ENCODE results near the gene NSUN3.
A peak's percentile ranks its signal among the peaks of the same experiment; 100 is the strongest.
"Not testable (repeated sequence)": the region's sequence is repeated elsewhere in the genome, so short reads cannot be mapped to it uniquely, and the experiment has no call there.

NSUN3 gene

DNA sequence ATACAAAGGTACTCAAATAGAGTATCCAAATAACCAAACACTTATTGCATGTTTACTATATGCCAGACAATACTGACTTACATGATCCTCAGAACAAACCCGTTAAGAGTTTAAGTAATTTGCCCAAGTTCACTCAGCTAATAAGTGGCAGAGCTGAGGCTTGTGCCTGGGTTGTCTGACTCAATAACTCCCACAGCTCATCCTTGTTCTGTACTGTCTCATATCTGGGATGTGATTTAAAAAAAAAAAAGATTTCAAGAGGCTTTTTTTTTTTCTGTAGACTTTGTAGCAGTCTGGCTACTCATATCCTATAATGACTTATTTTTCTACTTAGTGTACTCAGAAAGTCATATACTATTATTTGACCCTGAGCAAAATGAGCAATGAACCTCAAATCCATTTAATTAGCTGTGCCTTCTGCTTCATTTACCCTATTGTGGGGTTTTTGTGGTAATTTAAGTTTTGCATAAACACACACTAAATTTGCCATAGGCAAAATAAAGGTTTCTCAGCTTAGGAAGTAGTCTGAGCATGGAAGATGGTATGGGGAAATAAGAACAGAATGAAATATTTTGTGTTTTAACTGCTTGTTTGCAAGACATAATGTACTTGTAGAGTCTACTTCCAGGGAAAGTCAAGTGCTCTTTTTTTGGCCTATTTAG lies 3.1 kb downstream of the NSUN3 start:
- in situ Hi-C loops (cut with HindIII; ENCODE audit: low pct_ligation_motif_present, low pct_unique_long_range_greater_than_20kb, low sequenced_read_pairs), result no loop called here
- DNase-seq, result no peak

DNA sequence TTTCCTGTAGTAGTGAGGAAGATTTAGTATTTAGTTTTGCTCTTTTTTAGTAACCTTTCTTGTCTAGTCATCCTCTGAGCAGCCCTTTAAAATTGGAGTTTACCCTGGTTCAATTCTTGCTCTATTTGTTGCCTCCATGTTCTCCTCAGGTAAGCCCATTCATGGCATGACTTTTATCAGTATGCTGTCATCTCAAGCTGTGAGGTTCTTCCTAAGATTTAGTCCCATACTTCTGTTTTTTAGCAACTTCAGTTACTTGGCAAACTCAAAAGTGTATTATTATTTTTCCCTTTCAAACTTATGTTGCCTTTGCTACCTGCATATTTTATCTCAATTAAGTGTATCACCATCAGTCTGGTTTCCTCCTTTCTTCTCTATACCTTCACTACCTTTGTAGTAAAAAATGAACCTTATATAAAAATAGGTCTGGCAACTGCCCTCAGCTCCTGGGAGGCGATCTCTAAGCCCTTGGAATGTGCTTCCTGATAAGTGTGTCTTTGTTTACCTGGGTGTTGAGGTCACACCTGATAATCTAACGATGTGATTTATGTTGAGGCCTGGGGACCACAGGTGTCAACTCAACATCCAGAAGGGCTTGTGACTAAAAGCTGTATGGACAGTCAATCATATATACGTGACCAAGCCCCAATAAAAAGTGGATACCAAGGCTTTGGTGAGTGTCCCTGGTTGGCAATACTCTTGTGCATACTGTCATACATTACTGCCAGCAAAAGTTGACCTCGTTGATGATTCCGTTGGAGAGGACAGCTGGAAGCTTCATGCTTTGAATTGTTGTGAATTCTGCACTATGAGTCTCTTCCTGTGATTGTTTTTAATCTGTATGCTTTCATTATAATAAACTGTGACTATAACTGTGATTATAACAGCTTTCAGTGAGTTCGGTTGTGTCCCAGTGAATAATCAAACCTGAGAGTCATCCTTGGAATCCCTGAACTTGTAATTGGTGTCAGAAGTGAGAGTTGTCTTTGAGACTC lies 3.9 kb downstream of the NSUN3 start:
- in situ Hi-C loops (cut with HindIII; ENCODE audit: low pct_ligation_motif_present, low pct_unique_long_range_greater_than_20kb, low sequenced_read_pairs), result no loop called here
- DNase-seq, result no peak

DNA sequence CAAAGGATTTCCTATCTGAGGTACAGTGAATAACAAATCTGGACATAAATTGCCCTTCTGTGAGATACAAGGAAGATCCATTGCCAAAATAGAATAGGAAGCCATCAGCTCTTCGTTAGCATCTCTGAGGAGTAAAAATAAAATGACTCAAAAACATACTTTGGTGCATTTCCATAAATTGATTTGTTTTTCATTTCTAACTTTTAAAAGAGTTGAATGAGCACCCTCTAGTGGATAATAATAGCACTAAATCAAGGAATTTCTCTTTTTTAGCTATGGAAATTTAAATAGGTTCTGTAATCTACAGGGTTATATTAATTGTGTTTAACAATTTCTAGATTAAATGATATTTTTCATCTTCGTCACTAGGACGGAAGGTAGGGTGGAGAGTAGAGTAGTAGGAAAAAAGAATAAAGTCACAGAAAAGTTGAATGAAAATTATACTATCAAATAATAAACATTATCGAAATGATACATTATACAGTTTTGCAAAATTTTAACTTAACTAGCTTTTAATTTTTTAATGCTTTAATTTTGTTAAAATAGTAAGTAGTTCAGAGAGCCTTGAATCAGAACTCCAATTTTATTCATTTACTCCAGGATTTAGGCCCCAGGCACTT lies 6.4 kb downstream of the NSUN3 start:
- peak; percentile 38 for DNase-seq
- in situ Hi-C loops (cut with HindIII; ENCODE audit: low pct_ligation_motif_present, low pct_unique_long_range_greater_than_20kb, low sequenced_read_pairs), result no loop called here

DNA sequence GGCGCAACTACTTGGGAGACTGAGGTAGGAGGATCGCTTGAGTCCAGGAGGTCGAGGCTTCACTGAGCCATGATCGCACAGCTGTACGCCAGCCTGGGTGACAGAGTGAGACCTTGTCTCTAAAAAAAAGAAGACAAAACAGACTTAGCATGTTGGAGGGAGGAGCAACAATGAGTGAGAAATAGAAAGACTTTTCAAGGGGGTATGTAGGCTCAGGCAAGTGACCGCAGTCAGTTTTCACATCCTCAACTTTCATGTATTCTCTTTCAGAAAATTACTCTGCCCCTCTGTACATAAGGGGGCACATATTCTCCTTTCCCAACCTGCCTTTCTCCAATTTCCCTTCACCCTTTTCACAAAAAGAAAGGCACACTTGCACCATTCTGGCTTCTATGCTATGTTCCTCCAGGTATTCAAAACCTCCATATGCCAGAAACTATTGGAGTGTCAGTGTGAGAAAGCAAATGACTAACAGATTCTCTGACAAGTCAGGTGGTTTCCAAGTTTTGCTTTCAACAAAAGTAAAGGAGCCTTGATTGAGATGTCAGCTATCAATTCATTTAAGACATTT lies 7.6 kb downstream of the NSUN3 start:
- in situ Hi-C loops (cut with HindIII; ENCODE audit: low pct_ligation_motif_present, low pct_unique_long_range_greater_than_20kb, low sequenced_read_pairs), result no loop called here
- DNase-seq, result no peak

DNA sequence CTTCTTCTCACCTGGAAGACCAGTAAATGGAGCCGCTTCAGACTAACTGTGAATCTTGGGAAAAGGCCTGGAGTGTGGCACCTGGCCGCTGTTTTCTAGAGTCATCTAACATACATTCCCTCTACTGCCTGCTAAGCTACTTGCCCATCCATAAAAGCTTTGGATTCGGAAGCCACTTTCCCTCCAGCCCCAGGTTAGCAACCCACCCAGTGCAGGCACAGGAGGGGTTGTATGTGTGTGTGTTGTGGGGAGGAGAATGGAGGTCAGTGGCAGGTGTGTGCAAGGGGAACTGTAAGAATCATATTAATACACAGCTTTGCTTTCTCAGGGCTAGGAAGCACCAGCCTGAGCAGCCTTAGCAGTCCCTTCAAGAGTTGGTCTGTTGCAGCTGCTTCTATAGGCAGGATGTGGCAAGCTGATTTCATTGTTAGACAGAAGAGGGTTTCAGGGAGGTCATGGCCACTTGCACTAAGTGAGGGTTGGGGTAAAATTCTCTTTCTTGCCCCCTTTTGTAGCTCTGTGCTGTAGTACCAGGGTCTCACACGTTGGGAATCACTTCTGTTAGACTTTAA lies 8.9 kb downstream of the NSUN3 start:
- no peak for DNase-seq
- in situ Hi-C loops (cut with HindIII; ENCODE audit: low pct_ligation_motif_present, low pct_unique_long_range_greater_than_20kb, low sequenced_read_pairs), result no loop called here

DNA sequence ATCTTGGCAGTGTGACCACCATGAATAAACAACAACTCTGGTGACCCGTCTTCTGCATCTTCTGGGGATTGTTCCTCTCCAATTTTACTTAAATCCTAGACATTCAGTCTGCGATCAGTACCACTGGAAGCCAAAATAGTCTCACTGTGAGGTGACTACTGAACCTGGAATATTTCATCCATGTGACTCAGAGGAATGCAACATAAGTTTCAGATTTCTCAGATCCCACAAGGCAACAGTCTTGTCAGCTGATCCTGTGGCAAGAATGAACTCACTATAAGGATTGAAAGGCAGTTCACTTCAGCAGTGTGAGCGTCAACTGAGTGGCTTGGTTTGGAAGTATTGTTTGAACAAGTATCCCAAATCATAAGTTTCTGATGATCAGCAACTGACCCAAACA lies 13.2 kb downstream of the NSUN3 start:
- DNase-seq, result no peak
- in situ Hi-C loops (cut with HindIII; ENCODE audit: low pct_ligation_motif_present, low pct_unique_long_range_greater_than_20kb, low sequenced_read_pairs), result no loop called here

DNA sequence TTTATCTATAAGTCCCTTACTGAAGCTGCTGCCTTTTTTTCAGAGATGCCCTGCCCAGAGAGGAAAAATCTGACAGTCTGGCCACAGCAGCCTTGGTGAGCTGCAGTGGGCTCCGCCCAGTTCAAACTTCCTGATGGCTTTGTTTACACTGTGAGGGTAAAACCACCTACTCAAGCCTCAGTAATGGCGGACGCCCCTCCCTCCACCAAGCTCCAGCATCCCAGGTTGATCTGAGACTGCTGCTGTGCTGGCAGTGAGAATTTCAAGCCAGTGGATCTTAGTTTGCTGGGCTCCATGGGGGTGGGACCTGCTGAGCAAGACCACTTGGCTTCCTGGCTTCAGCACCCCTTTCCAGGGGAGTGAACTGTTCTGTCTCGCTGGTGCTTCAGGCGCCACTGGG lies 17.7 kb downstream of the NSUN3 start:
- DNase-seq; in situ Hi-C loops (cut with HindIII; ENCODE audit: low pct_ligation_motif_present, low pct_unique_long_range_greater_than_20kb, low sequenced_read_pairs): not testable (repeated sequence)

DNA sequence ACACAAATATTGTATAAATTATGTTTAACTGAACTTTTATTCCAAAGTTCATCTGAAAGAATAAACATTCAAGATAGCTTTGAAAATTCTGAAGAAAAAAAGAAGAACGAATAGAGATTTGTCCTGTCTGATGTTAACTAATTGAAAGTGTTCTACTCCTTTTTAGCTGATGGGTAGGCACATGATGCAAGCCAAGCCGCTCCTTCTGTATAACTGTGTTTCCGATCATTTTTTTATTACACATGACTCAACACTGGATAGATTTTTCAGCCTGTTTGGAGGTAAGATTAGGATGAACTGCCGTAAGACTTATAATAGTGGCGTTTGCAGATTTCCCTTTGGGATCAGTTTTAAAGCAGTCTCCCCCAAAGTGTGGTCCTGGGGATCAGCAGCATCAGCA lies 19.0 kb downstream of the NSUN3 start:
- in situ Hi-C loops (cut with HindIII; ENCODE audit: low pct_ligation_motif_present, low pct_unique_long_range_greater_than_20kb, low sequenced_read_pairs), result no loop called here

DNA sequence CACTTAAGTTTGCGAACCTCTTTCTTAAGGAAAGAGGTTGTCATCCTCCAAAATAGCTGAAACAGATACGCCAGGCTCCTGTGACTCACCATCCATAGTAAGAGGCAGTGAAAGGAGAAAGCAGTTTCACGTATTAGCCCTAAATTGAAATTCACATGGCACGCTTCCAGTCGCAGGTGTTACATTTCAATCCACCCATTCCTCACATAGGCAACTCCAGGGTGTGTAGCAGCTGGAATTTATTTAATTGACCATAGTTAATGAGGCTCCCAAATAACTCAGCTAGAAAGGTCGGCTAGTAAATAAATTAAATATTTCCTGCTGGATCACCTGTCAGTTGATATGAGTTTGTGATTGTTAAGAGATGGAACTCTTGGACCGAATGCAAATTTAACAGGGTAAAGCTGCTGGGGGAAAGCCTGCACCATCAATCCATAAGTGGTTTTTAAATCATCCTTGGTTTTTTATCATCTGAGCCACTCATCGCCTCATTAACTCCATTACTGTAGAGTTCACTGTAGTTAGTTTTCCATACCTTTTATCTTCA lies 19.6 kb downstream of the NSUN3 start:
- in situ Hi-C loops (cut with HindIII; ENCODE audit: low pct_ligation_motif_present, low pct_unique_long_range_greater_than_20kb, low sequenced_read_pairs), result no loop called here
- DNase-seq, result no peak

More for the DNA sequence above, 19.0 kb downstream of the NSUN3 start:
- DNase-seq, result no peak

DNA sequence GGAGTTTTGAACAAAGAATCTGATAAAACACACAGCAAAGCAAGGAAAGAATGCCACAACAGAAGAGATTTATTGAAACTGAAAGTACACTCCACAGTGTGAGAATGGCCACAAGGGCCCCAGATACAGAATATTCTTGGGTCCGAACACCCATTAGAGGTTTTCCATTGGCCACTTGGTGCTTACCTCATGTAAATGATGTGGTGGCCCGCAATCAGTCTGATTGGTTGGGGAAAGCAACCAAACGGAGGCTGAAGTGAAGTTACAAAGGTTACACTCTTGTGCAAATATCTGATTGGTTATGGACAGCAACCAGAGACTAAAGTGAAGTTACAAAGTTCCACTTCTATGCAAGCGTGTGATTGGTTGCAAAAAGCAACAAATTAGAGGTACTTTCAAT lies 20.4 kb downstream of the NSUN3 start:
- DNase-seq, result peak; percentile 11
- in situ Hi-C loops (cut with HindIII; ENCODE audit: low pct_ligation_motif_present, low pct_unique_long_range_greater_than_20kb, low sequenced_read_pairs), result no loop called here

DNA sequence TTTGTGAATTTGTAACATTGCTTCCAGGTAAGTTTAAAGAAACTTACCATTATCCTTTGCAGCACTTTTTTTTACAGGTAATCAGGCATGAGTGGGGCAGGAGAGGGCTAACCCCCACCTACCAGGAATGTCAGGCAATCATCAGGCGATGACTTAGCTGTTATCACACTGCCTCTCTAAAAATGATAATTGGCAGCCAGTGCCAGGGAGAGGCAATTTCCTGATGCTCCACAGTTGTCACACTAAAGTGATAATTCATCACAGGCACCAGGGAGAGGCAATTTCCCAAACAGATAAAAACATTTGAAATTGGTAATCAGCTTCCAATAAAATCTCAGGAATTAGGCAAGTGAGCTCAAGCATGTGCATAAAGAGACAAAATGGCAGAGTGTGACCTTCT lies 26.3 kb downstream of the NSUN3 start:
- in situ Hi-C loops (cut with HindIII; ENCODE audit: low pct_ligation_motif_present, low pct_unique_long_range_greater_than_20kb, low sequenced_read_pairs), result no loop called here
- no peak for DNase-seq

DNA sequence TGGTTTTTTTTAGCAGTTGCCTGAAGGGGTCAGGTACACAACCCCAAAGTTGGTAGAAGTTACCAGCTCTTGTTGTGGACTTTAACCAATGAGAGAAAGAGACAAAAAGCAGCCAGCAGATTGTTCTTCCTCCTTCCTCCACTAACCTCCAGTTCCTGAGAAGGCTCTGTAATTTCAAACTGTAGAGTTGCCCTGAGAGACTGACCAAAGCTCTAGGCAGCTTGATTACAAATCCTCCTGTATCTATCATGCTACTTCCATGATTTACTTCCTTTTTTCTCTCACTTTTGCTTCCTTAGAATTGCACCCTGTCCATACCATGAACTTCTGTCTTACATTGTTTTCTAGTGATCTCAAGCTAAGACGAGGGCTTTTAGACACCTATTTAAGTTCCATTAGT lies 29.2 kb downstream of the NSUN3 start:
- DNase-seq, result no peak
- in situ Hi-C loops (cut with HindIII; ENCODE audit: low pct_ligation_motif_present, low pct_unique_long_range_greater_than_20kb, low sequenced_read_pairs), result no loop called here

DNA sequence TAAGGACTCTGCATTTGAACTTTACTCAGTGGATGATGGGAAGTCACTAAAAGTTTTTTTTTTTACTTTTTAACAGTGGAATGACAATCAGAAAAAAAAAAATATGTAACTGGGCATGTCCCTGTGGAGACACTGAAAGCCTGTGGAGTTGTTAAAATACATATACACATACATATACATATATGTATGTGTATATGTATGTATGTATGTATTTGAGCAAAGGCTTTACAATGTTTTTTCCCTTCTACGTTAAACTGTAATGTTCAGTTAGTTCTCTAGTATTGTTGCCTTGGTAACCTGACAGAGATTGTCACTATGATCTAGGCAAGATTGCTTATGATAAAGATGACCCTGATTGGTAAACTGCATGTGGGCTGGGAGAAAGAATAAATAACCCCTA lies 30.3 kb downstream of the NSUN3 start:
- in situ Hi-C loops (cut with HindIII; ENCODE audit: low pct_ligation_motif_present, low pct_unique_long_range_greater_than_20kb, low sequenced_read_pairs), result no loop called here
- DNase-seq, result no peak

DNA sequence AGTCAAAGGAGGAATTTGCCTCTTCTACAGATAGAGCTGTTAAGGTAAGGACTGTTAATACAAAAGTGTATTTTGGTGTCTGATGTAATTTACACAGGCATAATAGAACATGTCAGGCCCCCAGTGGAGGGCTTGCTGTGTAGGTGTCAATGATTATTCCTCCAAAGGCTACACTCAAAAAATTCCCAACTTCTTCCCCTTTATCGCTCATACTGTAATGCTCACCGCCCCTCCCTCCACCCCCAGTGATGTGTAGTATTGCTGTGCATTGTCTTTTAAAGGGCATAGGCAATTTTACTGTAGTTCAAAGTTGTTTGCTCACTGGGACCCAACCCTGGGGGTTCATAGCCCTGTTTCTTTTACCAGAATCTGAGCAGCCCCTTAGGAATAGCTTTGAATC lies 32.2 kb downstream of the NSUN3 start:
- in situ Hi-C loops (cut with HindIII; ENCODE audit: low pct_ligation_motif_present, low pct_unique_long_range_greater_than_20kb, low sequenced_read_pairs), result no loop called here
- no peak for DNase-seq

DNA sequence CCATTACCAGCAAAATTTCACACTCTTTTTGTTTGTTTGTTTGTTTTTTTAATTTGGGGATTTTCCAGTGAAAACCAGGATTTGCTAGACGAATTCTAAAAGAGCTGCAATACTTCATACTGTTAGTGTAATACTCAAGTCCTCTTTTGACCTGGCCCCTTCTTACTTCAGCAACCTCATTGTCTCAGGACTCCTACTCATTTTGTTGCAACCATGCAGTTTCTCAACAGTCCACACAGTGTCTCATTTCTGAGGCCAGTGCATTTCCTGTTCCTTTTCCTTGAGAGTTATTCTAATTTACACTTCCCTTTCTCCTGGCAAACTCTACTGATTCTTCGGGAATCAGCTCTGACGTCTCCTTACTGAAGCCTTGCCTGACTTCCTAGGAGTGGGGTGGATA lies 35.6 kb downstream of the NSUN3 start:
- in situ Hi-C loops (cut with HindIII; ENCODE audit: low pct_ligation_motif_present, low pct_unique_long_range_greater_than_20kb, low sequenced_read_pairs), result no loop called here
- DNase-seq, result no peak

DNA sequence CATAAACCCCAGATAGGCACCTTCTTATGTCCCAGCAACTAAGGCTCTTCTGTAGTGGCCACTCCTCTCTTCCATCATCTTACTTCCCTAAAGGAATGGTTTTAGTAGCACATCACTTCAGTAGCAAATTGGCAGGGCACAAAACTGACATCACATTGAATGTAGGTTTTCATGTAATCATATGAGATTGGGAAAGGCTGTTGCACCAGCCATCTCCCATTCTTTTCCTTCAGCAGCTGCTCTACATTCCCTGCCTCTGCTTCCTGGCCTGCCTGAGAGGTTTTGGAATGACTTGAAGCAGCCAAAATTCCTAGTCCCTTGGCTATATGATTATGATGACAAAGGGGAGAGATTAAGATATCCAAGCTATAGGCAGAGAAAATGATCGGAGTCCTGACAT lies 36.5 kb downstream of the NSUN3 start:
- in situ Hi-C loops (cut with HindIII; ENCODE audit: low pct_ligation_motif_present, low pct_unique_long_range_greater_than_20kb, low sequenced_read_pairs), result no loop called here
- DNase-seq, result no peak

DNA sequence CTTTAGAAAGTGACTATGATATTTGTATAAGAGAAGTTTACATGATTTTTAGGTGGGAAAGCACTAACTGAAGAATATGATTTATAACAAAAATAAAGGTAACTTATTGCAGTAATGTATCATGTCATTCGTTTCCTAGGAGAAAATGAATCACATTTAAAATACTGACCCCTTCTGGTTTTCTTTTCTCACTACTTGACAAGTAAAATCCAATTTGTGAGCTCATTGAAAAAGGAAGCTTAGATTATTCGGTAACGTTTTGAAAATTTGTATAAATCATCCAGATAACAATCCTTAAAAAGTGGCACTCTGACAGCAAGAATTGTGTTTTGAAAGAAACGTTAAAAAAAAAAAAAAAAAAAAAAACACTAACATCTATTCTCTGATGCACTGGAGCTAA lies 39.0 kb downstream of the NSUN3 start:
- in situ Hi-C loops (cut with HindIII; ENCODE audit: low pct_ligation_motif_present, low pct_unique_long_range_greater_than_20kb, low sequenced_read_pairs), result no loop called here
- DNase-seq, result peak; percentile 39

DNA sequence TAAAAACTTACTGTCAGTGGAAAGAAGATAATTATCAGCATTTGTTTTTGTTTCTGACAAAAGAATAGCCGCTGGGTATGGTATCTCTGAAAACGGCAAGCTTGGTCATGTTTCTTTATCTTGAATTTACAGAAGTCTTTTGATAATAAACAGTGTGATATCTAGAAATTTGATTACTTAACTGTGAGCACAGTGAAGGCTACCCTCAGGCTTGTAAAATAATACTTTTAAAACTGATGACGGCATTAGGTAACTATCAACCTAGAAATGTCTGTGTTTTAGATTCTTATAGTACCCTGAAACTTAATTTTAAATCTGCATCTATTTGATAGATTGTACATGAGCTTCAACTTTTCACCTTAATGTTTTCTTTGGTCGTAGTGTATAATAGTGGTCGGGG lies 43.4 kb downstream of the NSUN3 start:
- in situ Hi-C loops (cut with HindIII; ENCODE audit: low pct_ligation_motif_present, low pct_unique_long_range_greater_than_20kb, low sequenced_read_pairs), result no loop called here

DNA sequence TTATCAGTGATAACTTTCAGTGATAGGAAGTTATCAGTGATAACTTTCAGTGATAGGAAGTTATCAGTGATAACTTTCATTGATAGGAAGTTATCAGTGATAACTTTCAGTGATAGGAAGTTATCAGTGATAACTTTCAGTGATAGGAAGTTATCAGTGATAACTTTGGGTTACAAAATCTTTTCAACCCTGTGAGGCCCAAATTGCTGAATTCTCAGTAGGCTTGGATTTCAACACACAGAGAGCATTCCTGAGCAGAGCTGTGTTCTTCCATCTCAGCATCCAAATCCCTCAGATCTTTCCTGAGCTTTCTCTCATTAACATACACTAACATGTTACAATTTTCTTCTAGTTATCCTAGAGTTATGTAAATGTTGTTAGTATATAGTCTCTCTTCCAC lies 47.4 kb downstream of the NSUN3 start:
- DNase-seq; in situ Hi-C loops (cut with HindIII; ENCODE audit: low pct_ligation_motif_present, low pct_unique_long_range_greater_than_20kb, low sequenced_read_pairs): not testable (repeated sequence)

More for the DNA sequence above, 43.4 kb downstream of the NSUN3 start:
- DNase-seq, result no peak

All from ACHN (cell line).